Measurements from ENCODE around the gene SPEM2. TPM values are rescaled to one million over a fixed set of nuclear protein-coding genes. Genes with fewer than 3 reads are reported as not detected.
A peak's percentile ranks its signal among the peaks of the same experiment; 100 is the strongest.

Gene SPEM2
- total and polyA plus RNA-seq, 3 experiments from 2014 or later: not detected

DNA sequence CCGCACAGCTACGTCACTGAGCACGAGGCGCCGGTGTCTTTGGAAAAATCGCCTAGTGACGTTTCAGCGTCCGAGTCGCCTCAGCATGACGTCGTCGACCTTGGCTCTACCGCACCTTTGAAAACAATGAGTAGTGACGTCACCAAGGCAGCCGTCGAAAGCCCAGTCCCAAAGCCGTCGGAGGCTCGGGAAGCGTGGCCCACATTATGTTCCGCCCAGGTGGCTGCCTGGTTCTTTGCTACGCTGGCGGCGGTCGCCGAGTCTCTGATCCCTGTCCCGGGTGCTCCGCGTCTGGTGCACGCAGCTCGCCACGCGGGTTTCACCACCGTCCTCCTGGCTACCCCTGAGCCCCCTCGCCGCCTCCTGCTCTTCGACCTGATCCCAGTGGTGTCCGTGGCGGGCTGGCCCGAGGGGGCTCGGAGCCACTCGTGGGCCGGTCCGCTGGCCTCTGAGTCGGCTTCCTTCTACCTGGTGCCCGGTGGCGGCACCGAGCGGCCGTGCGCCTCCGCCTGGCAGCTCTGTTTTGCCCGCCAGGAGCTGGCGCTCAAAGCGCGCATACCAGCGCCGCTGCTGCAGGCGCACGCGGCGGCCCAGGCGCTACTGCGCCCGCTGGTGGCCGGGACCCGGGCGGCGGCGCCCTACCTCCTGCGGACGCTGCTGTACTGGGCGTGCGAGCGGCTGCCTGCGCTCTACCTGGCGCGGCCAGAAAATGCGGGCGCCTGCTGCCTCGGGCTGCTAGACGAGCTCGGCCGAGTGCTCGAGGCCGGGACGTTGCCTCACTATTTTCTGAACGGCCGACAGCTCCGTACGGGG lies 11.3 kb downstream of the SPEM2 start:
- peaks cover 4 to 10% (median 7%) of the 10 kb centered on the region in 3 donors for H3K36me3 Mint-ChIP-seq
- peak overlapping the region; percentile 88 to 98 (median 96) for H3K4me3 Mint-ChIP-seq
- peak; percentile 68 to 85 (median 80) for DNase-seq
- Histone ChIP-seq H3K27ac (ENCODE audit: low read depth, low read length) (peak overlapping the region; percentile 77), H3K27me3 (ENCODE audit: insufficient read depth, low read length, poor library complexity, severe bottlenecking) (peaks cover 31% of the 10 kb centered on the region), H3K36me3 (ENCODE audit: insufficient read depth, low read length) (no peaks in the 10 kb centered on the region), H3K4me3 (ENCODE audit: low read length) (peak overlapping the region; percentile 92), H3K9me3 (ENCODE audit: low read length) (no peaks in the 10 kb centered on the region), H3K4me1 (ENCODE audit: insufficient read depth, low read length) (peaks cover 50% of the 10 kb centered on the region)
- H3K27ac Mint-ChIP-seq: peak overlapping the region; percentile 93 to 99 (median 97)
- ChIA-PET POLR2A (interaction anchor here (0.6 to 4.5 kb wide), 17 partner anchors 10 to 250 kb away, joined by 3 to 48 read pairs (median 5); partner anchors contain the start of genes MPDU1, NEURL4, PLSCR3 and POLR2A), CTCF (interaction anchor here (0.6 to 5.1 kb wide), 56 partner anchors 9 to 391 kb away, joined by 3 to 78 read pairs (median 5); partner anchors contain the start of genes ACAP1, CD68, CHRNB1 and MPDU1)
- H3K27me3 Mint-ChIP-seq: peaks cover 29% of the 10 kb centered on the region in 2 donors
- no peaks in the 10 kb centered on the region for H3K9me3 Mint-ChIP-seq
- peaks cover 33 to 56% (median 46%) of the 10 kb centered on the region in 3 donors for H3K4me1 Mint-ChIP-seq

DNA sequence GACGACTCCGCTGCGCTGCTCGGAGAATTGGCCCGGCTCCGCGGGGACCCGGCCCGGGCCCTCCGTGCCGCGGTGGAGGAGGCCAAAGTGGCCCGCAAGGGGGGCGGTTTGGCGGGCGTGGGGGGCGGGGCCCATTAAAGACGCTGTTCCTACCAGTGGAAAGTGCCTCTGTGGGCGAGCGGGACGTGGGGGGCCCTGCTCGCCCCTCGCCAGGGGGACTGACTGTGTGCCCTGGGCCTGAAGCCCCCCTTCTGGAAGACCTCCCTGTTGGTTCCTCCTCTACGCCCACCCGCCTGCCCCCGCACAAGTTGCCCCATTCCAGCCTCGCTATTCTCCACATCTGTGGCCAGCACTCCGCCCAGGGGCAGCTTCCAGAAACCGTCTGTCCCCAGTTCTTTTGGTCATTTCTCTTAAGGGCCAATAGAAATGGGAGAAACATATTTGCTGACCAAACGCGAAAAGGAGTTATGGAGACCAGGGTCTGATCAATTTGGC lies 12.0 kb downstream of the SPEM2 start:
- ChIA-PET POLR2A (interaction anchor here (0.9 to 4.5 kb wide), 12 partner anchors 9 to 249 kb away, joined by 3 to 48 read pairs (median 6); partner anchors contain the start of genes MPDU1, NEURL4, PLSCR3 and POLR2A), CTCF (interaction anchor here (0.6 to 5.1 kb wide), 47 partner anchors 9 to 250 kb away, joined by 3 to 78 read pairs (median 7); partner anchors contain the start of genes ACAP1, CD68, CHRNB1 and MPDU1)
- Histone ChIP-seq H3K4me3 (ENCODE audit: low read length) (peak overlapping the region; percentile 5), H3K4me1 (ENCODE audit: insufficient read depth, low read length) (peaks cover 50% of the 10 kb centered on the region), H3K27ac (ENCODE audit: low read depth, low read length) (no peak overlapping the region), H3K27me3 (ENCODE audit: insufficient read depth, low read length, poor library complexity, severe bottlenecking) (peaks cover 34% of the 10 kb centered on the region), H3K9me3 (ENCODE audit: low read length) (no peaks in the 10 kb centered on the region), H3K36me3 (ENCODE audit: insufficient read depth, low read length) (no peaks in the 10 kb centered on the region)
- no peak for DNase-seq
- Mint-ChIP-seq H3K36me3 (peaks cover 4 to 10% (median 7%) of the 10 kb centered on the region in 3 donors), H3K4me1 (peaks cover 33 to 56% (median 46%) of the 10 kb centered on the region in 3 donors), H3K4me3 (peak overlapping the region; percentile 61 to 98 (median 67)), H3K27ac (peak overlapping the region in 3 of 8 donors; percentile 17 to 95 (median 47)), H3K9me3 (no peaks in the 10 kb centered on the region), H3K27me3 (peaks cover 32 to 36% of the 10 kb centered on the region in 2 donors)

DNA sequence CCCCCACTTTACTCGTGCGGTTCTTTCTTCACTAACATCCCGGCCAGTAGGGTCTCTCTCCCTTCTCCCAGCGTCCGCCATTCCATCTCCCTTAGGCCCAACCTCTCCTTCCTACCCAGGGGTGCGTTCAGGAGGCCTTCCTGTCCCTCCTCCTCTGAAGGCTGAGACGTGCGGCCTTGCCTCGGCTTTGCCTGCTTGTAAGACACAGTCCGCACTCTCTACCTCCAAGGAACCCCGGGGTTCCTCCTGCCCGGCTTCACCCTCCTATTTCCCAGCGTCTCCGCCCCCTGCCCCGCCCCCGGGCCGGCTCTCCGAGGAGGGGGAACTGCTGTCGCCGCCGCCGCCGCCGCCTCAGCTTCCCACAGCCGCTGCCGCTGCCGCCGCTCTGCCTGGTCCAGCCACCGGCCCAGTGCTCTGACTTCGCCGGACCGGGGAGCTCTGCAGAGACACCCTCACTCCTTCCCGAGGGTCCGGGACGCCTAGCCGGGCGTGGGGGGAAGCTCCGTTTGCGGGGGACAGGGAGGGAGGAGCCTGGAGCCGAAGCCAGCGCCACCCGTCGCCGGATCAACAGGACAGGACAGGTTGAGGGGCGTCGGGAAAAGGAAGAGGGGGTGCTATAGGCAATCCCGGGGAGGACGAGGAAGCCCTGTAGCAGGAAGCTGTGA lies 12.7 kb downstream of the SPEM2 start:
- H3K4me3 ChIP-seq (ENCODE audit: low read length): peak overlapping the region; percentile 24
- H3K27ac Mint-ChIP-seq: peak overlapping the region in 7 of 8 donors; percentile 17 to 87 (median 40)
- H3K4me3 Mint-ChIP-seq: peak overlapping the region; percentile 61 to 86 (median 67)
- H3K9me3 Mint-ChIP-seq: no peaks in the 10 kb centered on the region
- peaks cover 33 to 56% (median 46%) of the 10 kb centered on the region in 3 donors for H3K4me1 Mint-ChIP-seq
- CTCF ChIA-PET: interaction anchor here (0.9 to 5.1 kb wide), 7 partner anchors 11 to 157 kb away, joined by 4 to 78 read pairs (median 10); partner anchors contain the start of genes POLR2A, SLC2A4 and TMEM95
- POLR2A ChIA-PET: interaction anchor here (0.9 to 4.5 kb wide), 4 partner anchors 16 to 47 kb away, joined by 4 to 48 read pairs (median 18); partner anchors contain the start of genes POLR2A, SLC35G6 and ZBTB4
- H3K36me3 ChIP-seq (ENCODE audit: insufficient read depth, low read length): no peaks in the 10 kb centered on the region
- H3K27me3 Mint-ChIP-seq: peaks cover 35 to 38% of the 10 kb centered on the region in 2 donors
- peaks cover 34% of the 10 kb centered on the region for H3K27me3 ChIP-seq (ENCODE audit: insufficient read depth, low read length, poor library complexity, severe bottlenecking)
- no peak overlapping the region for H3K27ac ChIP-seq (ENCODE audit: low read depth, low read length)
- peaks cover 4 to 10% (median 7%) of the 10 kb centered on the region in 3 donors for H3K36me3 Mint-ChIP-seq
- H3K4me1 ChIP-seq (ENCODE audit: insufficient read depth, low read length): peaks cover 50% of the 10 kb centered on the region
- no peaks in the 10 kb centered on the region for H3K9me3 ChIP-seq (ENCODE audit: low read length)
- DNase-seq: peak in 4 of 5 donors; percentile 21 to 61 (median 42)

DNA sequence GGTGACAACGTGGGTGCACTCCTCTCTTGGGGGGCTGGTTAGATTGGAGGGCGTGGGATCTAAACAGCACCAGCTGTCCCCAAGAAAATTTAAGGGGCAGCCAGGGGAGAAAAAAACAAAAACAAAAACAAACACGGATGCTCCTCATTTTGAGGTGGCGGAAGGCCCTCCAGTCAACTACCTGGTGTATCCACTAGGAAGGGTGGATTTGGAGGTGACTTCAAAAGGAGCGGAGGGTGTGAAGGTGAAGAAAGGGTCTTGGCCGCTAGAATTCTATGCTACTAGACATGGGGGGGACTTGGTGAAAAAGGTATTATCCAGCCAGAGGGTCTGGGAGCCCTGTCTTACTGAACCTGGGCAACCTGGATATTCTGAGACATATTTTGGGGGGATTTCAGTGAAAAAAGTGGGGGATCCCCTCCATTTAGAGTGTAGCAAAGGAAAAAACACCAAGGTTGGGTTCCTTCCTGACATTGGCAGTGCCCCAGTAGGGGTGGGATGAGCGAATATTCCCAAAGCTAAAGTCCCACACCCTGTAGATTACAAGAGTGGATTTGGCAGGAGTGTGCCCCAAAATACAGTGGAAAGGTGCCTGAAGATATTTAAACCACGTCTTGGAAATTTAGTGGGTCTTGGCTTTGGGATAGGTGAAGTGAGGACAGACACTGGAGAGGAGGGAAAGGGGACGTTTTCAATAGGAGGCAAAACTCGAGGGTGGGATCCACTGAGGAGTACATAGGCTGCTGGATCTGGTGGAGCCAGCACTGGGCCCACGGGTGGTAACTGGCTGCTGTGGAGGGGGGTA lies 13.4 kb downstream of the SPEM2 start:
- Mint-ChIP-seq H3K27ac (peak overlapping the region; percentile 4 to 71 (median 56)), H3K9me3 (no peaks in the 10 kb centered on the region), H3K27me3 (peaks cover 36 to 42% of the 10 kb centered on the region in 2 donors), H3K4me3 (peak overlapping the region; percentile 8 to 81 (median 61)), H3K36me3 (peaks cover 4 to 10% (median 7%) of the 10 kb centered on the region in 3 donors), H3K4me1 (peaks cover 33 to 56% (median 46%) of the 10 kb centered on the region in 3 donors)
- CTCF ChIA-PET: interaction anchor here (0.9 to 5.1 kb wide), 6 partner anchors 16 to 83 kb away, joined by 3 to 78 read pairs (median 26); partner anchors contain the start of genes POLR2A, TMEM95 and ZBTB4
- no peak for DNase-seq
- peaks cover 50% of the 10 kb centered on the region for H3K4me1 ChIP-seq (ENCODE audit: insufficient read depth, low read length)
- POLR2A ChIA-PET: interaction anchor here (0.9 to 4.5 kb wide), 5 partner anchors 15 to 122 kb away, joined by 3 to 48 read pairs (median 6); partner anchors contain the start of genes POLR2A and ZBTB4
- H3K36me3 ChIP-seq (ENCODE audit: insufficient read depth, low read length): no peaks in the 10 kb centered on the region
- H3K27me3 ChIP-seq (ENCODE audit: insufficient read depth, low read length, poor library complexity, severe bottlenecking): peaks cover 36% of the 10 kb centered on the region
- H3K27ac ChIP-seq (ENCODE audit: low read depth, low read length): no peak overlapping the region
- H3K4me3 ChIP-seq (ENCODE audit: low read length): peak overlapping the region; percentile 24
- no peaks in the 10 kb centered on the region for H3K9me3 ChIP-seq (ENCODE audit: low read length)

DNA sequence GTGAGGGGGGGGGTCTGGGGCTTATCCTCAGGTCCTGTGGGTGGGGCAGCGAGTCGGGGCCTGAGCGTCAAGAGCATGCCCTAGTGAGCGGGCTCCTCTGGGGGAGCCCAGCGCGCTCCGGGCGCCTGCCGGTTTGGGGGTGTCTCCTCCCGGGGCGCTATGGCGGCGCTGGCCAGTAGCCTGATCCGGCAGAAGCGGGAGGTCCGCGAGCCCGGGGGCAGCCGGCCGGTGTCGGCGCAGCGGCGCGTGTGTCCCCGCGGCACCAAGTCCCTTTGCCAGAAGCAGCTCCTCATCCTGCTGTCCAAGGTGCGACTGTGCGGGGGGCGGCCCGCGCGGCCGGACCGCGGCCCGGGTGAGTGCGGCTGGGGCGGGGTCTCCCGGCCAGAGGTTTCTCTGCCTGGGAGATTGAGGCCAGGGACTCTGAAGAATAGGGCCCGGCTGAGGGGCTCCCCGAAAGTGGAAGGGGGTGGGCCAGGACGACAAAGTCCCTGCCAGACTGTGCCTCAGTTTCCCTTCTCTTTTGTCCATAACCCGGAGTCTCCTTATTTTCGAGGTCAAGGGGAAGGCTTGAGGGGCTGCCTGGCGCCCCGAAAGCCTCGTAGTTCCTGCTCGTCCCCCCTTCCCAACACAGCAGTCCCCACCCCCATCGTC lies 14.2 kb downstream of the SPEM2 start, which contains the start of gene FGF11:
Gene FGF11 (plus strand): TSS at position 51 of the 651 bp plus-strand sequence. CDS start 109 bp downstream, at position 160.
- no peak within 1 kb of the TSS for H3K27ac ChIP-seq (ENCODE audit: low read depth, low read length)
- DNase-seq: no peak
- ChIA-PET POLR2A (interaction anchor here (1.1 to 2.2 kb wide), 5 partner anchors 15 to 121 kb away, joined by 3 to 11 read pairs (median 3); partner anchors contain the start of gene ZBTB4), CTCF (interaction anchor here (1.0 to 5.1 kb wide), 3 partner anchors 40 to 84 kb away, joined by 3 to 78 read pairs (median 3); partner anchors contain the start of genes TMEM95 and ZBTB4)
- Mint-ChIP-seq H3K4me3 (peak within 1 kb of the TSS; percentile 52 to 81 (median 73)), H3K27me3 (peaks cover 41 to 49% of the 10 kb centered on the region in 2 donors), H3K4me1 (peaks cover 33 to 56% (median 47%) of the 10 kb centered on the region in 3 donors), H3K27ac (peak within 1 kb of the TSS; percentile 39 to 71 (median 56)), H3K36me3 (peaks cover 4 to 10% (median 7%) of the 10 kb centered on the region in 3 donors), H3K9me3 (no peaks in the 10 kb centered on the region)
- H3K4me3 ChIP-seq (ENCODE audit: low read length): peak within 1 kb of the TSS; percentile 41
- H3K36me3 ChIP-seq (ENCODE audit: insufficient read depth, low read length): no peaks in the 10 kb centered on the region
- peaks cover 50% of the 10 kb centered on the region for H3K4me1 ChIP-seq (ENCODE audit: insufficient read depth, low read length)
- no peaks in the 10 kb centered on the region for H3K9me3 ChIP-seq (ENCODE audit: low read length)
- H3K27me3 ChIP-seq (ENCODE audit: insufficient read depth, low read length, poor library complexity, severe bottlenecking): peaks cover 43% of the 10 kb centered on the region

DNA sequence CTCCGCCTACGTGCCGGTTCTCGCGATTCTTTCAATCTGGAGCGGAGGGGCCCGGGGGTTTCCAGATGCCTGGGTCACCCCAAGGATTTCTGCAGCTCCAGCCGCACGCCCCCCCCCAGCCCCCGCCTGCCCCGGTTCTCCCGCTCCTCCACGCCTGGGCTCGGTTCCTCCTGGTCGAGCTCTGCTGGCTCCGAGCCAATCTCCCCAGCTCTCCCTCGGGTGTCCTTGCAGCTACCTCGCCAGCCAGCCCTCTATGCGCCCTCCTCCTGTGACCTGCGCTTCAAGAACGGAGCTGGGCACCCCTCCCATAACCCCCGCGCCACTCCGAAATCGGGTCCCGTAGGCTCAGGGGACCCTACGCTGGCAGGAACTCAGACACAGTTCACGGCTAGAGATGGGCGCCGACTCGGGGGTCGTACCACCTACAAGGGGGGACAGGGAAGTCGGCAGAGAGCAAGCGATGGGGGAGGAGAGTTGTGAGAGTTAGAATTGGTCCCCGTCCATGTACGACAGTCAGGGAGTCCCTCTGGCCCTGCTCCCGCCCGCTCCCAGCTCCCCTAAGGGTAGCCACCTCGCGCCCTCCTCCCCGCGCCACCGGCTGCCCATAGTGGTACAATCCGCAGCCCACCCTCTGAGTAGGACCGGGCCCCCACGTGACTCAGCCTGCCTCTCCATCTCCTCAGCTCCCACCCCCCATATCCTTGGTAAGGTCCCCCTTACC lies 14.9 kb downstream of the SPEM2 start:
- Mint-ChIP-seq H3K9me3 (no peaks in the 10 kb centered on the region), H3K4me3 (peak overlapping the region; percentile 52 to 81 (median 73)), H3K27ac (peak overlapping the region in 3 of 8 donors; percentile 33 to 54 (median 39)), H3K4me1 (peaks cover 34 to 58% (median 48%) of the 10 kb centered on the region in 3 donors), H3K36me3 (peaks cover 4 to 9% (median 7%) of the 10 kb centered on the region in 3 donors), H3K27me3 (peaks cover 41 to 54% of the 10 kb centered on the region in 2 donors)
- H3K27me3 ChIP-seq (ENCODE audit: insufficient read depth, low read length, poor library complexity, severe bottlenecking): peaks cover 48% of the 10 kb centered on the region
- peak in 4 of 5 donors; percentile 11 to 61 (median 32) for DNase-seq
- H3K36me3 ChIP-seq (ENCODE audit: insufficient read depth, low read length): no peaks in the 10 kb centered on the region
- ChIA-PET CTCF (interaction anchor here (1.0 to 1.6 kb wide), 4 partner anchors 39 to 120 kb away, joined by 3 to 5 read pairs (median 3); partner anchors contain the start of gene ZBTB4), POLR2A (interaction anchor here (1.1 to 2.2 kb wide), 5 partner anchors 15 to 120 kb away, joined by 3 to 11 read pairs (median 3); partner anchors contain the start of gene ZBTB4)
- no peak overlapping the region for H3K27ac ChIP-seq (ENCODE audit: low read depth, low read length)
- no peaks in the 10 kb centered on the region for H3K9me3 ChIP-seq (ENCODE audit: low read length)
- peak overlapping the region; percentile 41 for H3K4me3 ChIP-seq (ENCODE audit: low read length)
- H3K4me1 ChIP-seq (ENCODE audit: insufficient read depth, low read length): peaks cover 54% of the 10 kb centered on the region

Measured in CD8-positive, alpha-beta memory T cell (primary cell).